B cell (primary cell): ENCODE data around the gene DNPH1. TPM values are rescaled to one million over a fixed set of nuclear protein-coding genes. Genes with fewer than 3 reads are reported as not detected.

Experiments used
- ATAC-seq: fragments of 200-7000 bp; cut with Tn5 transposase; one replicate; pipeline ENCODE4 v1.10.0; 2021; ENCODE audit warnings: low read depth, mild to moderate bottlenecking, moderate number of reproducible peaks, moderate library complexity
- CTCF ChIA-PET: fragments of 350-600 bp; sonication (Branson Sonifier 250); formaldehyde crosslinking; loops from one replicate; lab custom pipeline; 2021; ENCODE audit warnings: antibody characterized with exemption, inconsistent platforms; lab: Charles Lee
- POLR2A ChIA-PET: fragments of 350-600 bp; sonication (Branson Sonifier 250); formaldehyde crosslinking; loops from one replicate; lab custom pipeline; 2021; ENCODE audit warnings: antibody characterized with exemption; lab: Charles Lee
- DNase-seq: peaks from one replicate; pipeline ENCODE4 v3.0.0; 2013
- H2AFZ ChIP-seq: 2 replicates; pipeline ENCODE4 v1.6.1; 2012; ENCODE audit warnings: mild to moderate bottlenecking, low read depth, low read length; ENCODE audit not compliant: insufficient read depth, poor library complexity, severe bottlenecking
- H3K27ac ChIP-seq, 2 donors: 1 replicate in 1 of 2; 2 replicates in 1 of 2; pipeline ENCODE4 v1.5.1; 2012 to 2013; ENCODE audit warnings: low read length in 2 of 2, mild to moderate bottlenecking in 2 of 2, moderate library complexity in 1 of 2
- H3K27me3 ChIP-seq, 4 experiments: fragments of 200-600 bp in 1 of 4; sonication (generic) in 1 of 4; replicated peaks in 1 of 4; 1 replicate in 2 of 4; 2 replicates in 2 of 4; pipeline versions ENCODE4 v1.6.1 to v1.7.0; 2013 to 2016; ENCODE audit warnings: low read length in 3 of 4, mild to moderate bottlenecking in 2 of 4, mixed read lengths in 1 of 4, moderate library complexity in 1 of 4; ENCODE audit not compliant: insufficient read depth in 4 of 4, control insufficient read depth in 3 of 4; ENCODE audit errors: control extremely low read depth in 1 of 4
- H3K36me3 ChIP-seq, 2 experiments: replicated peaks in 1 of 2; 1 replicate in 1 of 2; 2 replicates in 1 of 2; pipeline versions ENCODE4 v1.6.1 to v1.7.1; 2013; ENCODE audit warnings: low read length in 1 of 2; ENCODE audit not compliant: insufficient read depth in 2 of 2, control insufficient read depth in 1 of 2; ENCODE audit errors: control extremely low read depth in 1 of 2, extremely low read depth in 1 of 2
- H3K4me1 ChIP-seq, 2 donors: fragments of 200-600 bp in 1 of 2; sonication (generic) in 1 of 2; 1 replicate in 1 of 2; 2 replicates in 1 of 2; pipeline versions ENCODE4 v1.5.1 to v1.6.1; 2013 to 2017; ENCODE audit warnings: low read length in 2 of 2; ENCODE audit not compliant: control insufficient read depth in 2 of 2, insufficient read depth in 2 of 2
- H3K4me2 ChIP-seq: replicated peaks from 2 replicates; pipeline ENCODE3; 2012; ENCODE audit warnings: mild to moderate bottlenecking, low read depth, low read length; ENCODE audit not compliant: poor library complexity, severe bottlenecking
- H3K4me3 ChIP-seq, 5 experiments: fragments of 200-600 bp in 1 of 5; sonication (generic) in 1 of 5; 1 replicate in 3 of 5; 2 replicates in 2 of 5; pipeline versions ENCODE4 v1.5.1 to v1.7.0; 2011 to 2016; ENCODE audit warnings: low read length in 4 of 5, mild to moderate bottlenecking in 4 of 5, low read depth in 2 of 5, control low read depth in 1 of 5, moderate library complexity in 1 of 5; ENCODE audit not compliant: insufficient read depth in 1 of 5; ENCODE audit errors: control extremely low read depth in 1 of 5, extremely low read depth in 1 of 5
- H3K79me2 ChIP-seq: fragments of 200-600 bp; sonication (generic); one replicate; pipeline ENCODE4 v1.6.0; 2016; ENCODE audit warnings: low read length; ENCODE audit not compliant: control insufficient read depth, insufficient read depth
- H3K9ac ChIP-seq: fragments of 200-600 bp; sonication (generic); 2 replicates; pipeline ENCODE4 v1.6.1; 2017; ENCODE audit warnings: mild to moderate bottlenecking, low read length, moderate library complexity
- H3K9me3 ChIP-seq, 3 donors: one replicate each; pipeline versions ENCODE4 v1.6.1 to v1.7.1; 2013; ENCODE audit warnings: low read length in 2 of 3; ENCODE audit not compliant: control insufficient read depth in 2 of 3, insufficient read depth in 1 of 3; ENCODE audit errors: control extremely low read depth in 1 of 3
- H4K20me1 ChIP-seq: 2 replicates; pipeline ENCODE4 v1.6.0; 2012; ENCODE audit warnings: mild to moderate bottlenecking, low read length; ENCODE audit not compliant: insufficient read depth, control insufficient read depth, poor library complexity, severe bottlenecking
- H3K27ac Mint-ChIP-seq: one replicate; pipeline ENCODE4 v1.8.0; 2021; ENCODE audit warnings: mixed read lengths
- H3K27me3 Mint-ChIP-seq: one replicate; pipeline ENCODE4 v1.8.0; 2021; ENCODE audit warnings: mixed read lengths
- H3K4me1 Mint-ChIP-seq: one replicate; pipeline ENCODE4 v1.8.0; 2021; ENCODE audit warnings: mixed read lengths
- H3K4me3 Mint-ChIP-seq: one replicate; pipeline ENCODE4 v1.8.0; 2021; ENCODE audit warnings: mixed read lengths
- H3K9me3 Mint-ChIP-seq: one replicate; pipeline ENCODE4 v1.8.0; 2022; ENCODE audit warnings: mixed read lengths; ENCODE audit not compliant: insufficient read depth
- CTCF ChIP-seq: fragments of 200-600 bp; IDR thresholded peaks from one replicate; pipeline ENCODE4 v1.8.0; 2022; ENCODE audit warnings: antibody characterized with exemption, mild to moderate bottlenecking
- EZH2 ChIP-seq: IDR thresholded peaks from 2 replicates; pipeline ENCODE4 v1.6.1; 2012; ENCODE audit warnings: borderline replicate concordance, low read depth, mild to moderate bottlenecking, moderate library complexity, low read length; ENCODE audit not compliant: insufficient read depth, poor library complexity, severe bottlenecking
- WGBS: methylation state at CpG from one replicate; pipeline ENCODE4 v1.1.5; 2013; ENCODE audit warnings: missing lambda C conversion rate; ENCODE audit not compliant: insufficient coverage; 5-methylcytosine and 5-hydroxymethylcytosine counted together
- intact Hi-C: fragments of 100-400 bp; cut with micrococcal nuclease; formaldehyde crosslinking; loops from one replicate; pipeline ENCODE4 v1.10.0; 2022
- polyA plus RNA-seq: library from polyadenylated mRNA; depleted of rRNA; stranded (reverse); fragments of >200 nt; gene quantifications from 2 replicates; pipeline ENCODE4 v1.2.3, GENCODE V29; 2012
- total RNA-seq, 2 donors: library from RNA; stranded (reverse); fragments of 120-200 nt in 1 of 2; gene quantifications; 1 replicate in 1 of 2; 2 replicates in 1 of 2; pipeline versions ENCODE4 v1.2.3 to v1.2.4, GENCODE V29; 2013 to 2022

DNPH1 gene
- total and polyA plus RNA-seq, 2 donors (not counting 1 experiment from before 2014, with no cell fraction given) = 29.0 to 52.8 TPM

GRCh38 chr6:43241446-43241845 lies 12.2 kb upstream of the DNPH1 start:
- 54% methylated on average over 2 of the region's 2 CpGs for WGBS
- no peak overlapping the region for H3K4me2 ChIP-seq
- H3K79me2 ChIP-seq = no peaks in the 10 kb centered on the region
- Mint-ChIP-seq H3K27ac (no peak overlapping the region), H3K4me1 (peaks cover 4% of the 10 kb centered on the region), H3K4me3 (no peak overlapping the region), H3K9me3 (peaks cover 4% of the 10 kb centered on the region), H3K27me3 (peaks cover 36% of the 10 kb centered on the region)
- H3K4me3 ChIP-seq = no peak overlapping the region
- H4K20me1 ChIP-seq = no peaks in the 10 kb centered on the region
- peaks cover 0 to 67% (median 39%) of the 10 kb centered on the region in 4 experiments for H3K27me3 ChIP-seq
- DNase-seq (no peak), ATAC-seq (no peak)
- H3K27ac ChIP-seq = no peak overlapping the region
- H2AFZ ChIP-seq = no peak overlapping the region
- peaks cover 2 to 12% of the 10 kb centered on the region in 2 donors for H3K4me1 ChIP-seq
- ChIA-PET POLR2A (interaction anchor here (0.6 kb wide), 1 partner anchor 215 kb away, joined by 4 read pairs; no protein-coding TSS in a partner anchor), CTCF (interaction anchor here (1.1 kb wide), 1 partner anchor 12 kb away, joined by 3 read pairs; the partner anchor contains the start of gene DNPH1)
- peaks cover 0 to 11% (median 2%) of the 10 kb centered on the region in 3 donors for H3K9me3 ChIP-seq
- intact Hi-C loops = no loop called here
- H3K36me3 ChIP-seq = no peaks in the 10 kb centered on the region
- no peak overlapping the region for H3K9ac ChIP-seq
- TF ChIP-seq EZH2 = no peak
- TF ChIP-seq CTCF = no peak

- Histone ChIP-seq H3K4me2 (no peak overlapping the region), H3K9ac (no peak overlapping the region), H3K4me1 (peaks cover 0 to 10% of the 10 kb centered on the region in 2 donors), H3K36me3 (no peaks in the 10 kb centered on the region), H3K79me2 (no peaks in the 10 kb centered on the region), H2AFZ (no peak overlapping the region), H4K20me1 (no peaks in the 10 kb centered on the region), H3K9me3 (peaks cover 0 to 11% (median 2%) of the 10 kb centered on the region in 3 donors), H3K27ac (no peak overlapping the region), H3K4me3 (no peak overlapping the region), H3K27me3 (peaks cover 0 to 62% (median 37%) of the 10 kb centered on the region in 4 experiments)
- no peak for ATAC-seq
- WGBS = 40% methylated on average over 1 of the region's 1 CpG
- H3K27ac Mint-ChIP-seq = no peak overlapping the region
- H3K9me3 Mint-ChIP-seq = peaks cover 4% of the 10 kb centered on the region
- H3K27me3 Mint-ChIP-seq = peaks cover 36% of the 10 kb centered on the region
- no peak overlapping the region for H3K4me3 Mint-ChIP-seq
- no peak for DNase-seq
- intact Hi-C loops = no loop called here
- no peaks in the 10 kb centered on the region for H3K4me1 Mint-ChIP-seq
- ChIA-PET POLR2A (interaction anchor here (0.6 kb wide), 1 partner anchor 216 kb away, joined by 4 read pairs; no protein-coding TSS in a partner anchor), CTCF (interaction anchor here (0.6 to 1.1 kb wide), 2 partner anchors 12 to 16 kb away, joined by 3 to 4 read pairs; partner anchors contain the start of gene DNPH1)
- TF ChIP-seq CTCF = no peak
- TF ChIP-seq EZH2 = no peak
Observed at GRCh38 chr6:43240950-43241349, 11.7 kb upstream of the DNPH1 start.
